Measurements from ENCODE around the gene CENPVL3. TPM values are rescaled to one million over a fixed set of nuclear protein-coding genes. Genes with fewer than 3 reads are reported as not detected.

CENPVL3 gene
- total RNA-seq, 1 experiment from 2014 or later: not detected

DNA sequence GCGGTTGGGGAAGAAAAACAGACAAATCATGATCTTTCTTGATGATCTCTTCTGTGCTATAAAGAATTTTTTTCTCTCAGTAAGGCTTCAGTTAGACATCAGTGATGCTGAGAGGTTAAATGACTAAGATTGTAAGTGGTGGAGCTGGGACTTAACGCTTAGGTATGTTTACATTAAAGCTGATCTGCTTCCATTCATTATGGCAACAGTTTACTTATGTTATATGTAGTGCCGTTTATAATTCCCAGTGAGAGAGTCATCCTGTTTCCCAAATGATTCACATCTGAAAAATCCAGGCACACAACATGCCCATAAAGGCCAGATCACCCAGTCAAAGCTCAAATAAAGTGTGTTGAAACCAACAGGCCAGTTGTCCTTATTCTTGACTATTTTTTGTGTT lies 50.1 kb downstream of the CENPVL3 start:
- no peaks in the 10 kb centered on the region for H3K9me2 ChIP-seq (ENCODE audit: insufficient read depth)
- no peak overlapping the region for H3K4me2 ChIP-seq (ENCODE audit: low read length)
- H3K79me2 ChIP-seq (ENCODE audit: insufficient read depth, low read length): no peaks in the 10 kb centered on the region
- H3K4me1 ChIP-seq (ENCODE audit: control insufficient read depth in 1 of 2, insufficient read depth in 2 of 2, low read length in 2 of 2): no peaks in the 10 kb centered on the region
- TF ChIP-seq ZBTB33 (IDR thresholded peaks at IDR 0.05; ENCODE audit: extremely low read depth, insufficient replicate concordance, low read length): no peak
- no peak for TF ChIP-seq SP1 (IDR thresholded peaks at IDR 0.05; ENCODE audit: low read depth)
- no peak for TF ChIP-seq YY1 (IDR thresholded peaks at IDR 0.05; ENCODE audit: extremely low read depth, insufficient replicate concordance, low read depth, low read length)
- TF ChIP-seq CBX3 (IDR thresholded peaks at IDR 0.05; ENCODE audit: low read depth): no peak
- TF ChIP-seq ZFX (IDR thresholded peaks at IDR 0.05): no peak
- no peak for TF ChIP-seq EGR1 (IDR thresholded peaks at IDR 0.05; ENCODE audit: low read depth)
- TF ChIP-seq, protein P1, sequence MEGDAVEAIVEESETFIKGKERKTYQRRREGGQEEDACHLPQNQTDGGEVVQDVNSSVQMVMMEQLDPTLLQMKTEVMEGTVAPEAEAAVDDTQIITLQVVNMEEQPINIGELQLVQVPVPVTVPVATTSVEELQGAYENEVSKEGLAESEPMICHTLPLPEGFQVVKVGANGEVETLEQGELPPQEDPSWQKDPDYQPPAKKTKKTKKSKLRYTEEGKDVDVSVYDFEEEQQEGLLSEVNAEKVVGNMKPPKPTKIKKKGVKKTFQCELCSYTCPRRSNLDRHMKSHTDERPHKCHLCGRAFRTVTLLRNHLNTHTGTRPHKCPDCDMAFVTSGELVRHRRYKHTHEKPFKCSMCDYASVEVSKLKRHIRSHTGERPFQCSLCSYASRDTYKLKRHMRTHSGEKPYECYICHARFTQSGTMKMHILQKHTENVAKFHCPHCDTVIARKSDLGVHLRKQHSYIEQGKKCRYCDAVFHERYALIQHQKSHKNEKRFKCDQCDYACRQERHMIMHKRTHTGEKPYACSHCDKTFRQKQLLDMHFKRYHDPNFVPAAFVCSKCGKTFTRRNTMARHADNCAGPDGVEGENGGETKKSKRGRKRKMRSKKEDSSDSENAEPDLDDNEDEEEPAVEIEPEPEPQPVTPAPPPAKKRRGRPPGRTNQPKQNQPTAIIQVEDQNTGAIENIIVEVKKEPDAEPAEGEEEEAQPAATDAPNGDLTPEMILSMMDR (IDR thresholded peaks at IDR 0.05 in 2 of 3, conservative IDR thresholded peaks at IDR 0.05 in 1 of 3; ENCODE audit: borderline replicate concordance in 1 of 3, insufficient read depth in 1 of 3, low read depth in 2 of 3, low read length in 2 of 3): no peak
- TF ChIP-seq SRF (IDR thresholded peaks at IDR 0.05; ENCODE audit: low read depth): no peak
- no peaks in the 10 kb centered on the region for H3K36me3 ChIP-seq (ENCODE audit: control insufficient read depth in 1 of 2, insufficient read depth in 2 of 2, low read length in 2 of 2)
- CTCF ChIA-PET: no interaction called here
- DNase-seq (ENCODE audit: low read depth, low spot score) (no peak), ATAC-seq (no peak)
- no TSS peak for BruUV-seq (replicated peaks)
- no peaks in the 10 kb centered on the region for H3K9me3 ChIP-seq (ENCODE audit: control insufficient read depth in 1 of 2, insufficient read depth in 1 of 2, low read depth in 1 of 2, low read length in 2 of 2)
- H3K9ac ChIP-seq (ENCODE audit: low read length): no peak overlapping the region
- intact Hi-C loops (cut with micrococcal nuclease): no loop called here
- H4K20me1 ChIP-seq (ENCODE audit: insufficient read depth): no peaks in the 10 kb centered on the region
- POLR2A ChIA-PET: no interaction called here
- H3K4me3 ChIP-seq (replicated peaks in 1 of 2; ENCODE audit: low read depth in 1 of 2, low read length in 2 of 2): no peak overlapping the region
- RAD21 ChIA-PET (ENCODE audit: low non-redundant PET in 1 of 2, low total read pairs in 2 of 2, uncharacterized antibody in 2 of 2, unreplicated experiment in 2 of 2): no interaction called here
- H2AFZ ChIP-seq (ENCODE audit: low read depth, low read length, poor library complexity, severe bottlenecking): no peak overlapping the region
- 0 out of 2 replicates have a peak, but pooled peaks cover 5% of the 10 kb centered on the region for H3K27me3 ChIP-seq (ENCODE audit: insufficient read depth, low read length)
- H3K27ac ChIP-seq (ENCODE audit: low read depth, low read length): no peak overlapping the region

Other genes starting within 250 kb of the CENPVL3 start
- not detected for gene NUDT11, start 122.3 kb downstream of the CENPVL3 start, total RNA-seq (2021; ENCODE audit: unreplicated experiment)
- gene CENPVL2, start 63.9 kb upstream of the CENPVL3 start, total RNA-seq (2021; ENCODE audit: unreplicated experiment): not detected
- gene CENPVL1, start 91.6 kb upstream of the CENPVL3 start, total RNA-seq (2021; ENCODE audit: unreplicated experiment): not detected
- not detected for gene GSPT2, start 124.5 kb upstream of the CENPVL3 start, total RNA-seq (2021; ENCODE audit: unreplicated experiment)